GM23248 (cell line): ENCODE measurements around the gene NAV2.

ENCODE experiments used
- EZH2 ChIP-seq: fragments of 200-600 bp; sonication (generic); IDR thresholded peaks from 2 replicates; pipeline ENCODE4 v1.6.1; 2018; ENCODE audit warnings: antibody characterized with exemption, mild to moderate bottlenecking; ENCODE audit not compliant: insufficient read depth, poor library complexity, severe bottlenecking
- EZH2phosphoT487 ChIP-seq: fragments of 200-600 bp; sonication (generic); IDR thresholded peaks from 2 replicates; pipeline ENCODE4 v1.6.1; 2018; ENCODE audit warnings: antibody characterized with exemption, moderate library complexity, mild to moderate bottlenecking, low read depth; ENCODE audit not compliant: insufficient read depth

DNA sequence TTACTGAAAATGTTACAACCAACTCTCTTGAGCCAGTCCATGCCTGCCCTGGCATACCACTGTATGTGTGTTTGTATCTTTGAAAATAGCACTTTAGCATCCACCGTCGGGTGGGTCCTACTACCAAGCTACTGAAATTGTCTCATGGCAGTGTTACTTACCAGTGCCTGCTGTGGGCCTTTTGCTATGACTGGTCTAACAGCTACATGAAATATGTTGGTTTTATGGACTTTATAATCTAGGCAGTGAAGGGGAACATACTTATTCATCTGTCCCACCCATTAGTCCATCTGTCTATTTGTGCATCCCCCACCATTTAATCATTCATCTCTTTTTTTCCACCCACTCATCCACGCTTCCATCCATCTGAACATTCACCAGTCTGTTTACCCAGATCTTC, 106.0 kb downstream of the NAV2 start:
- TF ChIP-seq EZH2 (no peak), EZH2phosphoT487 (no peak)
